Activated CD4-positive, alpha-beta T cell treated with anti-CD3 and anti-CD28 coated beads for 24 hours (primary cell): Measurements from ENCODE around the gene MDP1.
A peak's percentile ranks its signal among the peaks of the same experiment; 100 is the strongest.

Source experiments
- DNase-seq, 2 donors: peaks; one replicate each; pipeline ENCODE4 v3.0.0-alpha.2; 2020; ENCODE audit warnings: low read depth in 2 of 2

Gene MDP1

DNA sequence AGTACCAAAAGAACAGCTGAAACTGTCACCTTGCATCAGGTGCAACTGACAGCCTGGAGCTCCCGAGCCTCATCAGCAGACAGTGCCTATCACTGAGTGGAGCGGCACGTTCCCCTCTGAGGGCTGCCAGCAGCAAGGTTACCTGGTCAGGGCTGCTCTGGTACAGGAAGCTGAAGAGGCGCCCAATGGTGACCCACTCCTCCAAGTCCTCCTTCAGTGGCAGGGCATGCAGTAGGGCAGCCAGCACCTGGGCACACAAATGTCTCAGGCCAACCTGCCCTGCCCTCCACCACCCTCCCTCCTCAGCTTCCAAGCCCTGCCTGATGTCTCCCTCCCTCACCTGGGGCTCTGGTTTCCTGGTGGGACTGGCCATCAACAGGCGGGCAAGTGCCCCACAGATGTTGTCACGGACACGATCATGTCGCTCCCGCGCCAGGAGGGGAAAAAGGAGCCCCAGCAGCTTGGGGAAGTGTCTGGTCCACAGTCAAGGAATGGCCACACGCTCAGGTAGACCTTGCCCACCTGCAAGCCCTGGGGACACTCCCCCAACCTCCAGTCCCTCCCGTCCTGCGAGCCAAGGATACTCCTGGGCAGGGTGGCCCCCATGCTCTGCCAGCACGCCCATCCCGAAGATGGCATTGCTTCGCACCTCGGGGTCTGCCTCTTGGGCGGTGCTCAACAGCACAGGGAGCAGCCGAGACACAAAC is 34.3 kb downstream of the MDP1 start:
- no peak for DNase-seq

DNA sequence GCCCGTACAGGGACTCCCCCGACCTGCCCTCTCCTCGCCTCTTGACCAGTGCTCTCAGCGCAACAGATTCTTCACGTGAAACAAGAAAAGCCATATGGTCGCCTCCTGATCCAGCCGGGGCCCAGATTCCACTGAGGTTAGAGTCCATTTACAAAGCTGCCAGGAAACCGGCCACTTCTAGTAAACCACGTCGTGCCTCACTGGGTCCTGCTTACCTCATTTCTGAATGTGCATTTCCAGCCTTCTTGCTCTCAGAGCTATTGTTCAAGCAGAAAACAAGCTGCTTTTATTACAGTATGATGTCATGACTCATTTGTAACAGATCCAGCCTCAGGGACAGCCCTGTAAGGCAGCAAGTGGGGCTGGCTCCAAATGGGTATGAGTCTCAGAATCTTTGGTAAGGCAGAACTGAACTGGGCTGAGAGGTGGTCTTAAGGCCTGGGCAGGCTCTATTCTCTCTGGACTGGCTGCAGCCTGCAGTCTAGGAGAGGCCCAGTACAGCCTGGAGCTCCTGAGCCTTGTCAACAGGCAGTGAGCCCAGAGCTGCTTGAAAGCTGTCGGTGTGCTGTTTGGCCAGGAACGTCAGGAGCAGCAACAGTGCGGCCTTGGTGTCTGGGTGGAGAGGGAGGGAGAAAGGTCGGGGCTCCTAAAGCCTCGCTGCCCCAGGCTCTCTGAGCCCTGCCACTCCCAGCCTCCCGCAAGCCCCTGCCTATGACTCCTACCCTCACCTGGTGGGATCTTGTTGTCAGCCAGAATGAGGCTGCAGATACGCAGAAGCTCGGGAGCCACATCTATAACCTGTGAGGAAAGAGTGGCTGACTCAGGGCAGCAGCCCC is 35.7 kb downstream of the MDP1 start:
- DNase-seq = no peak

DNA sequence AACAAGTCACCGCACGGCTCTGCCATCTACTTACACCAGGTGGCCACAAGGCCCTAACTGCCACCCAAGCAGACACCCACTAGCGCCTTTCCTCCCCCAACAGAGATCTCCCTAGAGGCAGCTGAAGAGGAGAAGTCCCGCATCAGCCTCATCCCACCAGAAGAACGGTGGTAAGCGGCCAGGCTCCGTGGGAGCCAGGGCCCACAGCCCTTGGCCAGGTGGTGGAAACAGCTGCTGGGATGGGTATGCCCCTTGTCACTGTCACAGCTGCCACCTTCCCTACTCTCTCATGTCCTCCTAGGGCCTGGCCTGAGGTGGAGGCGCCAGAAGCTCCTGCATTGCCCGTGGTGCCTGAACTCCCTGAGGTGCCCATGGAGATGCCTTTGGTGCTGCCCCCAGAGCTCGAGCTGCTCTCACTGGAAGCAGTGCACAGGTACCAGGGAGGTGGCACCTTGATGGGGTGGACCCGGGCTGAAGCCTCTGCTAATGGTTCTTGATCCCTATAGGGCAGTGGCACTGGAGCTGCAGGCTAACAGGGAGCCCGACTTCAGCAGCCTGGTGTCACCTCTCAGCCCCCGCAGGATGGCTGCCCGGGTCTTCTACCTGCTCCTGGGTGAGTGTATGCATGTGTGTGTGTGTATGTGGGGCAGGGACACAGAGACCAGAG is 36.4 kb downstream of the MDP1 start:
- no peak for DNase-seq

DNA sequence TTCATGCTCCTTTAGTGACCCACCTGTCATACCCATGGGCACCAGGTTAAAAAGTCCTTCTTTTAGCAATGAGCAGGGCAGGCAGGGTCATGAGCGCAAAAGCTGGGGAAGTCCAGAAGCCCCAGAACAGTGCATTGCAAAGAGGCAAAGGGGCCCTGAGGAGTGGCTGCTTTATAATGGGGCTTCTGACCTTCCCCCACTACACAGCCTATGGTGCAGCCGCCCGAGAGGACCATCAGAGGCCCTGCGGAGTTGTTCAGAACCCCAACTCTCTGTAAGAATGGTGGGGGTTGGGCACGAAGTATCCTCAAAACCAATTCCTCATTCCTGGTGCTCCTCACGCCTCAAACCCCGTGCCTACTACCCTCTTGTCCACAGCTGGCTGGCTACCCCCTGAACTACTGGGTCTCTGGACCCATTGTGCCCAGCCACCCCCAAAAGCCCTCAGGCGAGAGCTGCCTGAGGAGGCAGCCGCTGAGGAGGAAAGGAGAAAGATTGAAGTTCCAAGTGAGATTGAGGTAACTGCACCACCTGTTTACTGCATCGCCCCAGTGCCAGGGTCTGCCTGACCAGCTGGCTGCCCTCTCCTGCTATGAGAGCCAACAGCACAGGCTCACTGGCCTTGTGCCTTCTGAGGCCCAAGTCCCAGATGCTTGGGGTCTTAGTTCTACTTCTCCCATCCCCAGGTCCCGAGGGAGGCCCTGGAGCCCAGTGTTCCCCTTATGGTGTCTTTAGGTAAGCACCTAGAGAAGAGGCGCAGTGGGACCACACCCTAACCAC is 37.3 kb downstream of the MDP1 start:
- no peak for DNase-seq

DNA sequence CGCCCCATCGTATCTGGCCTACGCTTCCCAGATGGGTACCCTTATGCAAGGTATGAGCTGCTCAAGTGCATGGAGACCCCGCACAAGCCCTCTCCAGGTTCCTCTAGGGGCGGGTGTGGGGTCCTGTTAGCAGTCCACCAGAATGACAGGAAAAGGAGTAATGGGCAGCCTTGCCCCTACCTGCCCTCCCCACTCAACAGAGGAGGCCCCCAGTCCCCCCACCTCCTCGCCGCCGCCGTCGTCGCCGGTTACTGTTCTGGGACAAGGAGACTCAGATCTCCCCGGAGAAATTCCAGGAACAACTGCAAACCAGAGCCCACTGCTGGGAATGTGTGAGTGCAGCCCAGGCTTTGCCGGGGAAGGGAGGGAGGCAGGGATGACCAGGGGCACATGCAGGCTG is 38.0 kb downstream of the MDP1 start:
- no peak for DNase-seq

DNA sequence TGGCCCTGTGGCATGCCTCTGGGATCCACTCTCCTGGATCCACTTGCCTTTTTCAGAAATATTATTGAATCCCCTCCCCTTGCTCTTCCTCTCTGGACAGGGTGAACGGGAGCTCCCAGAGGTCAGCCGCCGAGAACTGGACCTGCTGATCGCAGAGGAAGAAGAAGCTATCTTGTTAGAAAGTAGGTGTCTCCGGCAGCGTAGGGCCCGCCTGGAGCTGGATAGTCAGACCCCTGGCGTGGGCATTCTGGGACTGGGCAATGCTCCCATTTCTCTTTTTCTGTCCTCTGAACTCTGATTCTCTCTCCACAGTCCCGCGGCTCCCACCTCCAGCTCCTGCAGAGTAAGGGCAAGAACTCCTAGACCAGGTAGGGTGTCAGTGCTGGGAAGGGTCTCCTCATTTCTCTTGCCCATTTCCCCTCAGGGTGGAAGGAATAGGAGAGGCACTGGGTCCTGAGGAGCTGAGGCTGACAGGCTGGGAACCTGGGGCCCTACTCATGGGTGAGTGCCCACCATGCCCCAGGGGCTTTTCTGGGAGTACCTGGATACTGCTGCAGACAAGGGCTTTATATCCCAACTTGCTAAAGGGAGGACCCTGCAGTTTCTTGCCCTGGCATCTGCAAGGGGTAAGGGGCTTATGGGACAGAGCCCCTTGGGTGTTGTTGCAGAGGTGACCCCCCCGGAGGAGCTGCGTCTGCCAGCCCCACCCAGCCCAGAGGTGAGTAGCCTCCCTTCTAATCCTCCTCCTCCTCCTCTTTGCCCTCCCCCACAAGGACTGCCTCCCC is 38.6 kb downstream of the MDP1 start:
- no peak for DNase-seq

DNA sequence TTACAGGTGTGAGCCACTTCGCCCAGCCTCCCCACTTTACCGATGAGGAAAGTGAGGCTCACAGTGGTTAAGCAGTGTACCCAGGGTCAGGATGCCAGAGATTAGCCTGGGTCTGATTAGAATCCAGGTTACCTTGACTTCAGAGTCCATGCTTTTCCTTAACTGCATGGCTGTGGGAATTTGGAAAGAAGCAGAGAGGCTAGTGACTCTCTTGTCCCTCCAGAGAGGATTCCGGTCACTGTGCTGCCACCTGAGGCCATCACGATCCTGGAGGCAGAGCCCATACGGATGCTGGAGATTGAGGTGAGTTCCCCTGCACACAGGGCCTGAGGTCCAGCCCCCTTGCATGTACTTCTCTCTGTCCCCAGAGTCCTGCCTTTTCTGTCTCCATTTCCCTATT is 39.3 kb downstream of the MDP1 start:
- DNase-seq = no peak

DNA sequence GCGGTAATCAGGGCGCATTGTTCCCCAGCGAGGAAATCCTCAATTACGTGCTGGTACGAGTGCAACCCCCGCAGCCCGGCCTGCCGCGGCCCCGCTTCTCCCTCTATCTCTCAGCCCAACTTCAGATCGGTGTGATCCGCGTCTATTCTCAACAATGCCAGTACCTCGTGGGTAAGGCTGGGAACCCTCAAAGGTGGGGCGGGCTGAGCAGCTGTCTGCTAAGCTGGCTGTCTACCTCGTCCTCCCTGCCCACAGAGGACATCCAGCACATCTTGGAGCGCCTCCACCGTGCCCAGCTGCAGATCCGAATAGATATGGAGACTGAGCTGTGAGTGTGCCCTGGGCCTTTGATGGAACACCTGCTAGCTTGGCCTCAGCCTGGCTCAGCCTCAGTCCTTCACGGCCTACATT is 43.0 kb downstream of the MDP1 start:
- DNase-seq = no peak

DNA sequence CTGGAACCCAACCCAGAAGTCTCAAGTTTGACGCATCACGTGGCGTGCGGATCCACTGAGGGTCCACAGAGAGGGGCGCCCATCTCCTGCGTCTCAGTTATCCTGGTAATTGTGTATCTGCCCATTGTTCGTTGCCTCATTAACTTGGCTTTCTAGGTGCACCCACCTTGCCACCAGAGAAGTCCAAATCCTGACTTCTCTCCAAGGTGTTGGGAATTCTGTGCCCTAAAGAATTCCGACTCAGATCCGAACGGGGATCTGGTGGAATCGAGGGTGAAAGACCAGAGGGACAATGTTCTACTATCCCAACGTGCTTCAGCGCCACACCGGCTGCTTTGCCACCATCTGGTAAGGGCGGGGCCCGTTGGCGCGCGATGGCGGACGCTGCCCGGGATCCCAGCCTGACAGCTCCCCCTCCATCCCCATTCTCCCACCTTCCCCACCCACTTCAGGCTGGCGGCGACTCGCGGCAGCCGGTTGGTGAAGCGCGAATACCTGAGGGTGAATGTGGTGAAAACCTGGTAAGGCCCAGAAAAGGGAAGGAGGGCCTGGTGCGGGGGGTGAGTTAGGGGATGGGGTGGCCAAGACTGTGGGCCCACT is 43.5 kb downstream of the MDP1 start:
- DNase-seq = no peak

DNA sequence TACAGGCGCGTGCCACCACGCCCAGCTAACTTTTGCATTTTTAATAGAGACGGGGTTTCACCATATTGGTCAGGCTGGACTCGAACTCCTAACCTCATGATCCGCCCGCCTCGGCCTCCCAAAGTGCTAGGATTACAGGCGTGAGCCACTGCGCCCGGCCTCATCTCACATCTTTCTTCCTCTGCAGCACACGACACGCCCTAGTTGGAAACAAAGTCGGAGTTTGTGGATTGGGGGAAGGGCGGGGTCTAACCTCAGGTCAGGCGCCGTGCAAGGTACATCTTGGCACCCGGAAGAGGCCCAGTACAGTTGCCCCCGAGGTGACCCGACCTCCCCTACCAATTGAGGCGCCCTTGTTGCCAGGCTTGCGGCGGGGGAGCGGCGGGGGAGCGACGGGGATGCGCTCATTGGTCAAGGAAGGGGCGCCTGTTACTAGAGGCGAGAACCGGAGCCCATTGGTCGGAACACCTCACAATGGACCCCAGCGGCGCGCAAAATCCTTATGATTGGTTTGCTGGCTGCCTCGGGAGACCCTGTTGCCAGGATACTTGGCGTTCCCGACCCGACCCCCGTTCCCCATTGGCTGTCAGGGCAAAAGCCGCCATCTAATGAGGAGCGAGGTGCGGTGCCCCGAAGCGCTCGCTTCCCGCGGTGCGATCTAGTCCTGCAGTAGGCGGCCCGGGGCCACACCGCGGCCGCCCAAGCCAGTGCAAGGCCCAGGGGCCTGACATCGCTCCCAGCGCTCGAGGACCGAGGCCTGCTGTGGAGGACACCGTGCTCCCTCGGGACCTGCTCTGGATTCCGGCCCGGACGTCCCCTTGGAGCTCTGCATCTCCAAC is 44.2 kb downstream of the MDP1 start, which contains the start of gene REC8:
Gene REC8, plus strand, starts transcription at position 659 of the 839 bp plus-strand sequence. CDS start 473 bp downstream, outside the sequence.
- peak in 1 of 2 donors; percentile 58 for DNase-seq

DNA sequence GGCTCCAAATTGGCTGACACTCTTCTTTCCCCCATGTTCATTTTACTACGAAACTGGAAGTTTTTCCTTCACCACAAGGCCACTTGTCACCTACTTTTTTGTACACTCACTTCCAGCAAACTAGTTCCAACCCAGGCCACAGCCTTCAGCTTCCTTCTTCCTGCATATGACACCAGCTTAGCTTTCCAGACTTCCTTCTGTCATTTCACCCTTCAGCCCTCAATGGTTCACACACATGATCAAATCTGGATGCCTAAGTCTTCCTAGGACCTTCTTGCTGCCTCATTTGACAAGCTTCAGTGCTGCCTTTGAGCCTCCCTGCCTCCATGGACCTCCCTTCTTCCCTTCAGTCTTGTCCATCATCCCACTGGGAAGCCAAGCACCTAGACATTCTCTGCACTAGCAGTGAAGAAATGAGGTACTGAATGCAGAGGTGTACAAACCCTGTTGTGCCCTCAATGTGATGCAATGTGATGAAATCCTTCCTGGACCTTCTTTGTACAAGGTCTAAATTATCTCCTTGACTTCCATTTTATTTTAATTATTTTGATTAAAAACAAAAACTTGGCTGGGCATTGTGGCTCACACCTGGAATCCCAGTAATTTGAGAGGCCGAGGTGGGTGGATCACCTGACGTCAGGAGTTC is 48.3 kb downstream of the MDP1 start:
- DNase-seq = no peak

DNA sequence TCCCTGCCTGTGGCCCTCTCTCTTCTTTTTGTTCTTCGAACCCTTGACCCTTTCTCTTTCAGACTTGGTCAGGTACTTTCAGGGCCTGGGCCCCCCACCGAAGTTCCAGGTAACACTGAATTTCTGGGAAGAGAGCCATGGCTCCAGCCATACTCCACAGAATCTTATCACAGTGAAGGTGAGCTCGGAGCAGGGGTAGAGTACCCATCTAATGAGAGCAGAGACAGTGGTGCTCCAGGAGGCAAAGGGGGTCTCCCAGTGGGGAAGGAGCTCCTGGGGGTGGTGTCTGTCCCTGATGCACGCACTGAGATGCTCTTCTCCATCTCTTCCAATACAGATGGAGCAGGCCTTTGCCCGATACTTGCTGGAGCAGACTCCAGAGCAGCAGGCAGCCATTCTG is 50.1 kb downstream of the MDP1 start:
- DNase-seq = no peak

DNA sequence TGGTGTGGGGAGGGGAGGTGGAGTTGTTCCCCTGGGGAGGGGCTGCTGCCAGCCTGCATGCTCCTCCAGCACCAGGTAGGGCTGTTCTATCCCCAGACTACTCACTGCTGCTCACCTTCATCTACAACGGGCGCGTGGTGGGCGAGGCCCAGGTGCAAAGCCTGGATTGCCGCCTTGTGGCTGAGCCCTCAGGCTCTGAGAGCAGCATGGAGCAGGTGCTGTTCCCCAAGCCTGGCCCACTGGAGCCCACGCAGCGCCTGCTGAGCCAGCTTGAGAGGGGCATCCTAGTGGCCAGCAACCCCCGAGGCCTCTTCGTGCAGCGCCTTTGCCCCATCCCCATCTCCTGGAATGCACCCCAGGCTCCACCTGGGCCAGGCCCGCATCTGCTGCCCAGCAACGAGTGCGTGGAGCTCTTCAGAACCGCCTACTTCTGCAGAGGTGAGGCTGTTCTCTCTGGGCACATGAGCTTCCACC is 51.3 kb downstream of the MDP1 start:
- DNase-seq = no peak
